Measurements from ENCODE around the gene PRKD1. TPM values are rescaled to one million over a fixed set of nuclear protein-coding genes. Genes with fewer than 3 reads are reported as not detected.

PRKD1 gene
- total and polyA plus RNA-seq, 10 donors = 1.0 to 8.9 (median 4.5) TPM

DNA sequence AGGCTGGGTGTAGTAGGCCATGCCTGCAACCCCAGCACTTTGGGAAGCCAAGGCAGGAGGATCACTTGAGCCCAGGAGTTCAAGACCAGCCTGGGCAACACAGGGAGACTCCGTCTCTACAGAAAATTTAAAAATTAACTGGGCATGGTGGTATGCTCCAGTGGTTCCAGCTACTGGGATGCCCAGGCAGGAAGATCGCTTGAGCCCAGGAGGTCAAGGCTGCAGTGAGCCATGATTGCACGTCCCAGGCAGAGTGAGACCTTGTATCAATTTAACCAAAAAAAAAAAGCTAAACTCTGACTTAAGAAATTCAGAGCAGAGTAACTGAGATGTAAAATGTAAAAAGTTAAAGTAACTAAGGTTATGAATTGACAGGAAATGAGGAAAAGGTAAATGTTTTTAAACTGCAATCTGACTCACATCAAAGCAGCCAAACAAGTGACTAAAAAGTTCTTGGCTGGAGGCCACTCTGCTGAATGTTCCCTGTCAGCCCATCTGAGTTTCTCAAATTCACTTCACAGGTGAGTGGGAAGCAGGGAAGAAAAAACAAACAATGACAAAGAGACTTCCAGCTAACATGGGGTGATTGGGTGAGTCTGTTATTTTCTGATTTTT lies 21.3 kb downstream of the PRKD1 start:
- 75 to 91% (median 86%) methylated on average over 3 of the region's 3 CpGs for WGBS, 5 donors
- no peaks in the 10 kb centered on the region for H3K27me3 ChIP-seq (replicated peaks in 1 of 7)
- no peak for DNase-seq
- H3K4me1 ChIP-seq = no peaks in the 10 kb centered on the region
- intact Hi-C loops (cut with DNase I; ENCODE audit: low total_unique reads) = no loop called here
- peaks cover 0 to 13% (median 3%) of the 10 kb centered on the region in 8 donors for H3K9me3 ChIP-seq
- H3K36me3 ChIP-seq = no peaks in the 10 kb centered on the region
- no peak overlapping the region for H3K27ac ChIP-seq
- TF ChIP-seq POLR2A (IDR thresholded peaks at IDR 0.05) (no peak), CTCF (IDR thresholded peaks at IDR 0.05 in 8 of 11, conservative IDR thresholded peaks at IDR 0.05 in 3 of 11) (no peak), POLR2AphosphoS5 (IDR thresholded peaks at IDR 0.05) (no peak)
- no peak overlapping the region for H3K4me3 ChIP-seq

DNA sequence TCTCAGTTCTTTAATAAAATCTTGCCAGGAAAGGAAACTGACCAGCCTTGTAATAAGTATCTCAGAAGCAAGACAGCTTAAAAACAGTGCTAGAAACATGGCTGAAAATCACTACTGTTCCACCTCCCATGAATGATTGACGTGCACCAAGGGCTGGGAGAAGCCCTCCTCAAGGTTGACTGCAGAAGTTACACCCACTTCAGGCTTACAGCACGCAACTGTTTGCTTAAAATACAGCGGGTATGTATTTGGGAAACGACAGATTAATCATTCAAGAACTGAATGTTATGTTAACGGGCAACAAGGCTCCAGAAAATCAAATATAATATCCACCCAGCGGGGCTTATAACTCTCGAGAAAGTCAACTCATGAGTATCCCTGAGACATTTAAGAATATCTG lies 22.1 kb downstream of the PRKD1 start:
- WGBS, 5 donors = 81 to 90% (median 87%) methylated on average over 7 of the region's 7 CpGs
- Histone ChIP-seq H3K27me3 (replicated peaks in 1 of 7) (no peaks in the 10 kb centered on the region), H3K36me3 (no peaks in the 10 kb centered on the region), H3K4me1 (no peaks in the 10 kb centered on the region), H3K9me3 (peaks cover 0 to 20% (median 3%) of the 10 kb centered on the region in 8 donors), H3K27ac (no peak overlapping the region), H3K4me3 (no peak overlapping the region)
- DNase-seq = no peak
- TF ChIP-seq POLR2A (IDR thresholded peaks at IDR 0.05) = no peak
- no peak for TF ChIP-seq CTCF (IDR thresholded peaks at IDR 0.05 in 8 of 11, conservative IDR thresholded peaks at IDR 0.05 in 3 of 11)
- TF ChIP-seq POLR2AphosphoS5 (IDR thresholded peaks at IDR 0.05) = no peak
- intact Hi-C loops (cut with DNase I; ENCODE audit: low total_unique reads) = no loop called here

- intact Hi-C loops (cut with DNase I; ENCODE audit: low total_unique reads) = no loop called here
- TF ChIP-seq POLR2AphosphoS5 (IDR thresholded peaks at IDR 0.05) = no peak
- no peak for TF ChIP-seq CTCF (IDR thresholded peaks at IDR 0.05 in 8 of 11, conservative IDR thresholded peaks at IDR 0.05 in 3 of 11)
- no peak for TF ChIP-seq POLR2A (IDR thresholded peaks at IDR 0.05)
- DNase-seq = no peak
Measured at GRCh38 chr14:29900609-29901350, 26.9 kb downstream of the PRKD1 start.

DNA sequence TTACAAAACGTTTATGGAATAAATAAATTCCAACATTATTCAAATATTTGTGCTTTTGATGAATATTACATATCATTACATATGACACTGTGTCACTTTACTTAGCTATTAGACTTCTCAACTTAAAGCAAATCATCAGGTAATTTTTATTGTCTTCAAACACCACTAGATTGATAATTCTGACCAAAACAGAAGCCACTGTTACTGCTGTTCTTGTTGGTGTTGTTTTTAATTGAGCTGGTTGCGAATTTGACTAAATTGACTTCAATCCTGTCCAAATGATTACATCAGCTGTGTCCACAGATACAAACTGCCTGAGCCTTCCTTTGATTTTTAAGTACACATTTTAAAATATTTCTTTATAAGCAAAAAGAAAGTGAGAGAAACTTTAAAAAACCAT lies 29.2 kb downstream of the PRKD1 start:
- WGBS, 5 donors = 64 to 79% (median 70%) methylated on average over 2 of the region's 2 CpGs
- intact Hi-C loops (cut with DNase I; ENCODE audit: low total_unique reads) = no loop called here
- Histone ChIP-seq H3K36me3 (no peaks in the 10 kb centered on the region), H3K27ac (no peak overlapping the region), H3K9me3 (peaks cover 0 to 7% (median 0%) of the 10 kb centered on the region in 8 donors), H3K4me3 (no peak overlapping the region), H3K27me3 (replicated peaks in 1 of 7) (no peaks in the 10 kb centered on the region), H3K4me1 (no peaks in the 10 kb centered on the region)
- TF ChIP-seq POLR2AphosphoS5 (IDR thresholded peaks at IDR 0.05) (no peak), POLR2A (IDR thresholded peaks at IDR 0.05) (no peak), CTCF (IDR thresholded peaks at IDR 0.05 in 8 of 11, conservative IDR thresholded peaks at IDR 0.05 in 3 of 11) (no peak)
- no peak for DNase-seq

More at GRCh38 chr14:29900609-29901350, 26.9 kb downstream of the PRKD1 start:
- Histone ChIP-seq H3K4me3 (no peak overlapping the region), H3K9me3 (peaks cover 0 to 7% (median 0%) of the 10 kb centered on the region in 8 donors), H3K27me3 (replicated peaks in 1 of 7) (no peaks in the 10 kb centered on the region), H3K36me3 (no peaks in the 10 kb centered on the region), H3K4me1 (no peaks in the 10 kb centered on the region), H3K27ac (no peak overlapping the region)
- 75 to 87% (median 84%) methylated on average over 4 of the region's 4 CpGs for WGBS, 5 donors

Data from spleen (tissue), 11 donors.